ENCODE measurements around the gene TYW1B. TPM values are rescaled to one million over a fixed set of nuclear protein-coding genes. Genes with fewer than 3 reads are reported as not detected.
A peak's percentile ranks its signal among the peaks of the same experiment; 100 is the strongest.
"Not testable (repeated sequence)": the region's sequence is repeated elsewhere in the genome, so short reads cannot be mapped to it uniquely, and the experiment has no call there.

The TYW1B gene
- total and polyA plus RNA-seq, 4 donors, result 0.90 to 10.1 (median 1.6) TPM

DNA sequence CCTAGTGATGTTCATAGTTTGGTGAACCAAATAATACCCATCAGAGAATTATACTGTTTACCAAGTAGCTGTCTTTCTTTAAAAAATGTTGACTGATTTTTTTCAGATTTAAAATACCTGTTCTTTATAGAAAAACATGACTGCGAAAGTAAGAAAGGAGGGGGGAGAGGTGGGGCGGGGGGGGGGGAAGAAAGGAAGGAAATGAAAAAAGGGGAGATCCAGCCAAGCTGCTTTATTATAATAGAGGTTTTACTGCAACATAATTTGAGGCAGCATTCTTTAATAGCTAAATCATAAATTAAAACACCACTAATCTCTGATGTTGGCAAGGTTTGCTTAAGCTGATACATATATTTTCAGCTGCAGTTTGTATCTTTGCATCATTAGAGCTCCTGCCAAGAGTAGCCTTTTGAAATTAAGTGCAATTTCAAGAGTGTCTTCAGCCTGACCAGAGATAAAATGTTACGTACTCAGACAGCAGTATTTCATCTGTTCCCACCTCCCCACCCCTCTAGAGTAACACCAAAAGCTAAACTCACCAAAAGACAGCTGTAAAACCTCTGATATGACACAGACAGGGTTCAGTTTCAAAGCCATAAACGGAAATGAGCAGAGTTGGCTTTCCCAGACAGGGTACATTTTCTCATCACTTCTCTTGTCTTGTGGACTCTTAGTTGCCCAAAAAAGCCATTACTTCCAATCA lies 202.1 kb downstream of the TYW1B start:
- peak; percentile 42 to 79 (median 72) for DNase-seq
- not testable (repeated sequence) for H3K27ac ChIP-seq (ENCODE audit: low read depth in 1 of 2, low read length in 1 of 2); H3K4me1 ChIP-seq (ENCODE audit: control insufficient read depth in 5 of 5, insufficient read depth in 5 of 5, low read length in 5 of 5); H3K9me3 ChIP-seq (ENCODE audit: control insufficient read depth in 4 of 4, insufficient read depth in 3 of 4, low read length in 3 of 4); H3K36me3 ChIP-seq (ENCODE audit: control insufficient read depth in 4 of 4, insufficient read depth in 4 of 4, low read length in 4 of 4); H3K4me3 ChIP-seq; H3K9ac ChIP-seq (ENCODE audit: insufficient read depth in 1 of 2, low read length in 2 of 2); ATAC-seq (ENCODE audit: insufficient read depth, low FRiP score); H3K27me3 ChIP-seq (ENCODE audit: control insufficient read depth in 3 of 3, insufficient read depth in 3 of 3, low read length in 2 of 3)
- 60 to 69% methylated on average over 3 of the region's 4 CpGs for WGBS, 2 donors

DNA sequence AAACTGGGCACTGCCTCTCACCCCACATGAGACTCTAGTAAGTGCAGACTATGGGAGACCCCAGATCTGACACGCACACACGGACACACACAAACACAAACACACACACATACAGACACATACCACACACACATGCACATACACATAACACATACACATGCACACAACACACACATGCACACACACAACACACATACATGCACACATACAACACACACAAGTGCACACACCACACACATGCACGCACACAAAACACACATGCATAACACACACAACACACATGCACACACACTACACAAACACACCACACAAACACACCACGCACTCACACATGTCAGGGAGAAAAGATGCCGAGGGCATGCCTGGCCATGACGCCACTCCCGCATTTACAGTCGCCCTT lies 205.5 kb downstream of the TYW1B start:
- peaks cover 0 to 11% (median 5%) of the 10 kb centered on the region in 5 donors for H3K4me1 ChIP-seq (ENCODE audit: control insufficient read depth in 5 of 5, insufficient read depth in 5 of 5, low read length in 5 of 5)
- ATAC-seq (ENCODE audit: insufficient read depth, low FRiP score) (no peak), DNase-seq (no peak)
- H3K27ac ChIP-seq (ENCODE audit: low read depth in 1 of 2, low read length in 1 of 2), result no peak overlapping the region
- no peaks in the 10 kb centered on the region for H3K27me3 ChIP-seq (ENCODE audit: control insufficient read depth in 3 of 3, insufficient read depth in 3 of 3, low read length in 2 of 3)
- no peak for TF ChIP-seq CTCF (IDR thresholded peaks at IDR 0.05; ENCODE audit: control extremely low read depth, extremely low read depth)
- WGBS, 2 donors, result 95 to 99% methylated on average over 8 of the region's 8 CpGs
- no peaks in the 10 kb centered on the region for H3K9me3 ChIP-seq (ENCODE audit: control insufficient read depth in 4 of 4, insufficient read depth in 3 of 4, low read length in 3 of 4)
- H3K9ac ChIP-seq (ENCODE audit: insufficient read depth in 1 of 2, low read length in 2 of 2), result no peak overlapping the region
- no peak overlapping the region for H3K4me3 ChIP-seq
- peaks cover 0 to 1% (median 0%) of the 10 kb centered on the region in 4 donors for H3K36me3 ChIP-seq (ENCODE audit: control insufficient read depth in 4 of 4, insufficient read depth in 4 of 4, low read length in 4 of 4)

DNA sequence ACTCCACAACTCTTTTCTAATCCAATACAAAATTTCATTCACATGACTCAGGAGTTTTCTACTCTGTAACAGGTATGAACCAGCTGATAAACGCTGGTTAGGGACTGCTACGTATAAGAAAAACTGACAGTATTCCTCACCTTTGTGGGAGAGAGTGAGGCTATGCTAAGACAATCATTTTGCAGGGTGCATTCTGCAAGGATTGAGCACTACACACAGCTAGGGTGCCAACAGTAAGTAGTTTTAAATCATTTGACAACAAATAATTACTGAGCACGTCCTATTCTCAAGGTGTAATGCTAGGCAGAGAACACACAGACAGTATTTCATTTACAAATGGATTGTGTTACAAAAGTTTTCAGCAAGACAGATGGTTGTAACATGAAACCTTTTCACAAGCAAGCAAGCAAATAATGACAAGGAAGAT lies 206.2 kb downstream of the TYW1B start:
- not testable (repeated sequence) for H3K27ac ChIP-seq (ENCODE audit: low read depth in 1 of 2, low read length in 1 of 2); H3K4me3 ChIP-seq; H3K36me3 ChIP-seq (ENCODE audit: control insufficient read depth in 4 of 4, insufficient read depth in 4 of 4, low read length in 4 of 4); H3K9me3 ChIP-seq (ENCODE audit: control insufficient read depth in 4 of 4, insufficient read depth in 3 of 4, low read length in 3 of 4); H3K27me3 ChIP-seq (ENCODE audit: control insufficient read depth in 3 of 3, insufficient read depth in 3 of 3, low read length in 2 of 3); DNase-seq; ATAC-seq (ENCODE audit: insufficient read depth, low FRiP score); H3K9ac ChIP-seq (ENCODE audit: insufficient read depth in 1 of 2, low read length in 2 of 2)
- peaks cover 0 to 11% (median 5%) of the 10 kb centered on the region in 5 donors for H3K4me1 ChIP-seq (ENCODE audit: control insufficient read depth in 5 of 5, insufficient read depth in 5 of 5, low read length in 5 of 5)
- 82% methylated on average over 3 of the region's 3 CpGs for WGBS, 2 donors

GRCh38 chr7:72620923-72621322 lies 207.1 kb downstream of the TYW1B start:
- H3K27me3 ChIP-seq (ENCODE audit: control insufficient read depth in 3 of 3, insufficient read depth in 3 of 3, low read length in 2 of 3); H3K36me3 ChIP-seq (ENCODE audit: control insufficient read depth in 4 of 4, insufficient read depth in 4 of 4, low read length in 4 of 4); ATAC-seq (ENCODE audit: insufficient read depth, low FRiP score); H3K9me3 ChIP-seq (ENCODE audit: control insufficient read depth in 4 of 4, insufficient read depth in 3 of 4, low read length in 3 of 4); H3K9ac ChIP-seq (ENCODE audit: insufficient read depth in 1 of 2, low read length in 2 of 2); DNase-seq; H3K4me1 ChIP-seq (ENCODE audit: control insufficient read depth in 5 of 5, insufficient read depth in 5 of 5, low read length in 5 of 5); H3K4me3 ChIP-seq; H3K27ac ChIP-seq (ENCODE audit: low read depth in 1 of 2, low read length in 1 of 2): not testable (repeated sequence)
- 91 to 95% methylated on average over 2 of the region's 2 CpGs for WGBS, 2 donors

GRCh38 chr7:72618435-72619180 lies 209.4 kb downstream of the TYW1B start:
- H3K27me3 ChIP-seq (ENCODE audit: control insufficient read depth in 3 of 3, insufficient read depth in 3 of 3, low read length in 2 of 3); H3K27ac ChIP-seq (ENCODE audit: low read depth in 1 of 2, low read length in 1 of 2); H3K4me1 ChIP-seq (ENCODE audit: control insufficient read depth in 5 of 5, insufficient read depth in 5 of 5, low read length in 5 of 5); H3K9me3 ChIP-seq (ENCODE audit: control insufficient read depth in 4 of 4, insufficient read depth in 3 of 4, low read length in 3 of 4); H3K4me3 ChIP-seq; H3K9ac ChIP-seq (ENCODE audit: insufficient read depth in 1 of 2, low read length in 2 of 2); ATAC-seq (ENCODE audit: insufficient read depth, low FRiP score); H3K36me3 ChIP-seq (ENCODE audit: control insufficient read depth in 4 of 4, insufficient read depth in 4 of 4, low read length in 4 of 4): not testable (repeated sequence)
- peak; percentile 61 to 82 (median 78) for DNase-seq
- 86 to 88% methylated on average over 11 of the region's 11 CpGs for WGBS, 2 donors

GRCh38 chr7:72609761-72610160 lies 218.2 kb downstream of the TYW1B start:
- not testable (repeated sequence) for H3K9ac ChIP-seq (ENCODE audit: insufficient read depth in 1 of 2, low read length in 2 of 2); H3K27ac ChIP-seq (ENCODE audit: low read depth in 1 of 2, low read length in 1 of 2); H3K27me3 ChIP-seq (ENCODE audit: control insufficient read depth in 3 of 3, insufficient read depth in 3 of 3, low read length in 2 of 3); H3K4me3 ChIP-seq; ATAC-seq (ENCODE audit: insufficient read depth, low FRiP score); H3K9me3 ChIP-seq (ENCODE audit: control insufficient read depth in 4 of 4, insufficient read depth in 3 of 4, low read length in 3 of 4); H3K4me1 ChIP-seq (ENCODE audit: control insufficient read depth in 5 of 5, insufficient read depth in 5 of 5, low read length in 5 of 5); H3K36me3 ChIP-seq (ENCODE audit: control insufficient read depth in 4 of 4, insufficient read depth in 4 of 4, low read length in 4 of 4)
- DNase-seq, result peak; percentile 41 to 79 (median 68)
- 87 to 89% methylated on average over 5 of the region's 5 CpGs for WGBS, 2 donors

DNA sequence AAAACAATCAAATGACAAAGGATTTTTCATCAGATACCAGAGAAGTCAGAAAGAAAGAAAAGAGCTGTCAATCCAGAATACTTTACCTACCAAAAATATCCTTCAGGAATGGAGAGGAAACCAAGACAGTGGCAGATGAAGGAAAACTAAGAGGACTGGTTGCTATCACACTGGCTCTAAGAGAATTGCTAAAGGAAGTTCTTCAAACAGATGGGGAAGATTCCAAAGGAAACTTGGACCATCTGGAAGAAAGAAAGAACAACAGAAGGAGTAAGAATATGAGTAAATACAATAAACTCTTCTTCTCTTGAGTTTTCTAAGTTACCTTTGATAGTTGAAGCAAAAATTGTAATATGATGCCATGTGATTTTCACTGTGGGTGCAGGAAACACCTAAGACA lies 220.0 kb downstream of the TYW1B start:
- not testable (repeated sequence) for H3K27ac ChIP-seq (ENCODE audit: low read depth in 1 of 2, low read length in 1 of 2); H3K27me3 ChIP-seq (ENCODE audit: control insufficient read depth in 3 of 3, insufficient read depth in 3 of 3, low read length in 2 of 3); ATAC-seq (ENCODE audit: insufficient read depth, low FRiP score); DNase-seq; H3K9ac ChIP-seq (ENCODE audit: insufficient read depth in 1 of 2, low read length in 2 of 2); H3K36me3 ChIP-seq (ENCODE audit: control insufficient read depth in 4 of 4, insufficient read depth in 4 of 4, low read length in 4 of 4); H3K4me1 ChIP-seq (ENCODE audit: control insufficient read depth in 5 of 5, insufficient read depth in 5 of 5, low read length in 5 of 5); H3K4me3 ChIP-seq; H3K9me3 ChIP-seq (ENCODE audit: control insufficient read depth in 4 of 4, insufficient read depth in 3 of 4, low read length in 3 of 4)
